HG03025 (cell line): Measurements from ENCODE around the gene E2F3.

Experiments used
- ATAC-seq: cut with Tn5 transposase; IDR thresholded peaks from one replicate; pipeline ENCODE4 v1.9.1; 2021; ENCODE audit warnings: mild to moderate bottlenecking, moderate library complexity; ENCODE audit not compliant: unreplicated experiment, low FRiP score

E2F3 gene

DNA sequence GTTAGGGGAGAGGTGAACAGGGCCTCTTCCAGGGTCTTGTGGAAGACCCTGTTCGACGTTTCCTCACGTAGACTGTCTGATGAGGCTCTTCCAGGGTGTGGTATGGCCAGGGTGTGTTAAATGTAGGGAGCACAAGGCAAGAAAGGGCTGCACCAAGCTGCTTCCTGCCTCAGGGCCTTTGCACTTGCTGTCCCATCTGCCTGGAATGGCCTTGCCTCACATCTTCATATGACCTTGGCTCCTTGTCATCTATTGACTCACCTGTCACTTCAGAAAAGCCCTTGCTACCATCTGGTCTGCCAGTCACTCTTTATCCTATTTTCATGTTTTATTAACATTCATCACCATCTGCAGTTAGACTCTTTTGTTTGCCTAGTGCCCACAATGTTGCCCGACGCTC is 31.0 kb downstream of the E2F3 start:
- ATAC-seq = no peak

- ATAC-seq = no peak
Measured at GRCh38 chr6:20433321-20433720, 31.6 kb downstream of the E2F3 start.

GRCh38 chr6:20433929-20434328 is 32.2 kb downstream of the E2F3 start:
- ATAC-seq = no peak

GRCh38 chr6:20434766-20435165 is 33.1 kb downstream of the E2F3 start:
- ATAC-seq = no peak

DNA sequence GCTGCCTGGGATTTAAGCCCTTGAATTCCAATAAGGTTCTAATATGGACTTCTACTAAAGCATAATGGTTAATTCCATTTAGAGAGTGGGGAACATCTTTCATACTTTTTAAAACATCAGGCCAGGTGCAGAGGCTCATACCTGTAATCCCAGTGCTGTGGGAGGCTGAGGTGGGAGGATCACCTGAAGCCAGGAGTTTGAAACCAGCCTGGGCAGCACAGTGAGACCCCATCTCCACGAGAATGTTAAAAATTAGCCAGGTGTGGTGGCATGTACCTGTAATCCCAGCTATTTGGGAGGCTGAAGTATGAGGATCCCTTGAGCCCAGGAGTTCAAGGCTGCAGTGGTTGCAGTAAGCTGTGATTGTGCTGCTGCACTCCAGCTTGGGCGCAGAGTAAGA is 35.0 kb downstream of the E2F3 start:
- no peak for ATAC-seq

DNA sequence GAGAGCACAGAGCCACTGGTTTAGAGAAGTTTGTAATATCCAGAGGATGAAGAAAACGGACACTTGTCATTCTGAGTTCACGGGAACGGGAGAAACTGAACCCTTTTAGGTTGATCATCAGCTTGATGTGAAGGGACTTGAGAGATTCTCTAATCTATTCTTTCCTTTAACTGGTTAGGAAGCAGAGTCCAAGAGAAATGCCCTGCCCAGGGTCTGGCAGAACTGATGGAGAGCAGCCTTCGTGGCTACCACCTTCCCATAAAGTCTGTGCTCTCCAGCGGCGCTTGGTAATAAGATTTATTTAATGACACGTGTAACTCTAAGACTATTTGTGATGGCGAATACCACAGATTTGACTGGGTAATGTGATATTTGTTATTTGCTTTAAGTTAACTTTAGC is 36.0 kb downstream of the E2F3 start:
- ATAC-seq = no peak

GRCh38 chr6:20438462-20439070 is 36.9 kb downstream of the E2F3 start:
- ATAC-seq = no peak

GRCh38 chr6:20439558-20439957 is 37.9 kb downstream of the E2F3 start:
- ATAC-seq = no peak

GRCh38 chr6:20440296-20440695 is 38.6 kb downstream of the E2F3 start:
- ATAC-seq = no peak

DNA sequence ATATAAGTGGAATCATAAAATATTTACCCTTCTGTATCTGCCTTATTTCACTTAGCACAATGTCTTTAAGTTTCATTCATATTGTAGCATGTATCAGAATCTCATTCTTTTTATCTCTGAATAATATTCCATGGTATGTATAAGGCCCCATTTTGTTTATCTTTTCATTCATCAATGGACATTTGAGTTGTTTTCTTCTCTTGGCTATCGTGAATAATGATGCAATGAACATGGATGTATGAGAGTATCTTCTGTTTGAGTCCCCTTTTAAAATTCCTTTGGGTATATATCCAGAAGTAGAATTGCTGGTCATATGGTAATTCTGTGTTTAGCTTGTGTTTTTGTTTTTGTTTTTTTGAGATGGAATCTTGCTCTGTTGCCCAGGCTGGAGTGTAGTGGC is 39.6 kb downstream of the E2F3 start:
- ATAC-seq = no peak

GRCh38 chr6:20441921-20442320 is 40.2 kb downstream of the E2F3 start:
- no peak for ATAC-seq

DNA sequence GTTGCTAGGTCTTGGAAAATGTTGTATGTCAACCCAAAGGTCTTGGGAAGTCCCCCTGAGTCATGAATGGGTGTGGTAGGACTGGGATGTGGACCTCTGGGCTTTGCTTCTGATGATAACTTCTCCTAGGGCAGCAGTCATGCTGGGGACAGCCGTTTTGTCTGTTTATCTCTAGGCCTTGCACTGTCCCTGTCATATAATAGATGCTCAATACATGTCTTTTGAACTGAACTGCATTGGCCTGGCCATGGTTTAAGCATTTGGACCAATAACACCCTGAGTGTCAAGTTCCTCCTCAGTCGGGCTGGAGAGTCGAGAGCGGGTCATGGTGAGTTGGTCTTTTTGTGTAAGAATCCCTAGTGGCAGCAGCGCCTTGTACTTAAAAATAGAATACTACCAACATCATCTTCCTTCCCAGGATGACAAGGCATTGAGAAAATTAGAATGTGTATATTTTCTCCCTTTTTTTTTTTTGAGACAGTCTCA is 43.1 kb downstream of the E2F3 start:
- ATAC-seq = no peak

DNA sequence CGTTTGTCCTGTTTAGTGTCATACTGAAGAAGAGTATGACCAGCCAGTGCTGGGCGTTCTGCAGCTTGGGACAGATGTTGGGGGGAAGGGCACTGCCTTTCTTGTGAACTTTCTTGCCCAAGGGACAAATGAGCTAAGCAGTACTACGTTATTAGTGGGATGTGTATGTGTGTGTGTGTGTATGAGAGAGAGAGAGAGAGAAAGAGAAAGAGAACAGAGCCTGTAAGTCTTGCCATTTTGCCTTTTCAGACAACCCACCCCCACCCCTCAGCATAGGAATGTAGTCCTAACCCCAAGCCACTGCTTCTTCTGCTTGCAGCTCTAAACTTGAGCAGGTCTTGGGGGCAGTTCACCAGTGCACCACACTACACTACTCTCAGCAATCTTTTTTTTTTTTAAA is 45.5 kb downstream of the E2F3 start:
- no peak for ATAC-seq

GRCh38 chr6:20447581-20448132 is 46.0 kb downstream of the E2F3 start:
- ATAC-seq = no peak

DNA sequence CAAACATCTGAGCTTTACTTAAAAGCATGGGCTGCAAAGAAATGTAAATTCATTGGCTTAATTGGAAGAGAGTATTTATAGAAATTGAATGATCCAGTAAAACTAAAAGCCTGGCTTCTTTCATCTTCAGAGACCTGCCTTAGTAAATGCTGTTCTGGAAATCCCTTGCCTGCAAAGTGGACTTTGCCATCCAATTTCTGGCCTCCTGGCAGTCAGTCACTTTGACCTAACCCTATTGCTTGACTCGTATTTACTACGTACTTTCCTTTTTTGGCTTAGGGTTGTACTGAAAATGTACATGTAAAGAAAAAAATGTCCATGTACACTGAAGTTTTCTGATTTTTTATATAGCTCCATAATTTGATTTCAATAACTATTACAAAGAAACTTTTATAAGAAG is 47.1 kb downstream of the E2F3 start:
- ATAC-seq = no peak

- no peak for ATAC-seq
Measured at GRCh38 chr6:20454204-20454824, 52.6 kb downstream of the E2F3 start.

DNA sequence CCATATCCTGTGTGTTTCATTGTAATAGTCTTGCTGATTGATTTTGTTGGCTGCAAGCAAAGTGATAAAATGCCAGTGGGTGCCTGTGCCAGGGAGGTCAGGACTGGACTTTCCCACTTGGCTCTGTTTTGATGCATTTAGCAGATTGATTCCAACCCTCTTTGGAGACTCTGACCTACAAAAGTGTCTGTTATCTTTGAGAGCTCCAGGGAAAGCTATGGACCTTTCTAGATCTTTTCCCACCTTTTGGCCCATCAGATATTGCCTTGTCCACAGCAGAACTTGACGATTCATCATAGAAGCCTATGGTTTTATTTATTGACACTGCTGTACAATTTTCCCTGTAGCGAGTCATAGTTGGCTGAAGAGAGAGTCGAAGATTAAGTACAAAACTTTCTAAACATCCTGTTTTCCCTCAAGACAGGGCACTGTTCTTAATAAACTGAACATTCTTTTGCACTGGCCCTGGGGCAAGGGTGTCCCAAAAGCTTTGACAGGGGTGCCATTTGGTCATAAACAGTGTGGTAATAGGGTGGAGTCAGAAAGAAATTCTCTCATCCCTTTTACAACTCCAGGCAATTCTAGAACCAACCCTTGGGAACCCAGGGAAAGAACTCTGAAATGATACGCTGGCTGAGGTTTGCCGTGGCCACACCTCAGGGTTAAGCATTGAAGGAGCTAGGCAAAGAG is 53.7 kb downstream of the E2F3 start:
- no peak for ATAC-seq

- no peak for ATAC-seq
Measured at GRCh38 chr6:20458027-20458894, 56.6 kb downstream of the E2F3 start.

GRCh38 chr6:20459682-20460081 is 58.0 kb downstream of the E2F3 start:
- ATAC-seq = no peak

DNA sequence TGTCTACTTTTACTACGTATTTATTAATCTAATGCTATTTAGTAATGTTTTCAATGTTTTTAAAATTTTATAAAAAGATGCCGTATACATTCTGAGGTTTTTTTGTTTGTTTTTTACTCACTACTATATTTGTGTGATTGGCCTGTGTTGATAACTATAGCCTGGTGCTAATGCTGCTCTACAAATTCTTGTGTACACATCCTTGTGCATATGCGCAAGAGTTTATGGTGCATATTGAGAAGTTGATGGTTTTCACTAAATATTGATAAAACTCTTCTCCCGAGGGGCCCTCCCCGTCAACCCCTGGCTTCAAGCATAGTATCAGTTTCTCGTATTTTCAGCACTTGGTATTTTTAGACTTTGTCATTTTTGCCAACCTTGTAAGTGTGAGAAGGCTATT is 59.9 kb downstream of the E2F3 start:
- no peak for ATAC-seq

DNA sequence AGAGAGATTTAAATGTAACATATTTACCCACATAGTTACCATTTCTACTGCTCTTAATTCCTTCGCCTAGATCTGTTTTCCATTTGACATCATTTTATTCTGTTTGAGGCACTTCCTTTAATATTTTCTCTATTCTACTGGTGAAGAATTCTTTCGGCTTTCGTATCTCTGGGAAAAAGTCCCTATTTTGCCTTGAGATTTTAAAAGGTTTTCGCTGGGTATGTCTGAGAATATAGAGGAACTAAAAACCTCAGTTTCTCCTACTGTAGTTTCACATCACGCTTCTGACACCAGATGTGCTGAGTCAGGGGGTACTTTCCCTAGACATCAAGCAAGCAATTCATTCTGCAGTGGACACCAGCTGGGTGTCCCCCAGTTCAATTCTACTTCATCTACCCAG is 61.7 kb downstream of the E2F3 start:
- no peak for ATAC-seq
